ENCODE measurements around the gene ISYNA1. TPM values are rescaled to one million over a fixed set of nuclear protein-coding genes. Genes with fewer than 3 reads are reported as not detected.

ISYNA1 gene
- total and polyA plus RNA-seq, 11 donors, result 14.0 to 60.6 (median 24.0) TPM

DNA sequence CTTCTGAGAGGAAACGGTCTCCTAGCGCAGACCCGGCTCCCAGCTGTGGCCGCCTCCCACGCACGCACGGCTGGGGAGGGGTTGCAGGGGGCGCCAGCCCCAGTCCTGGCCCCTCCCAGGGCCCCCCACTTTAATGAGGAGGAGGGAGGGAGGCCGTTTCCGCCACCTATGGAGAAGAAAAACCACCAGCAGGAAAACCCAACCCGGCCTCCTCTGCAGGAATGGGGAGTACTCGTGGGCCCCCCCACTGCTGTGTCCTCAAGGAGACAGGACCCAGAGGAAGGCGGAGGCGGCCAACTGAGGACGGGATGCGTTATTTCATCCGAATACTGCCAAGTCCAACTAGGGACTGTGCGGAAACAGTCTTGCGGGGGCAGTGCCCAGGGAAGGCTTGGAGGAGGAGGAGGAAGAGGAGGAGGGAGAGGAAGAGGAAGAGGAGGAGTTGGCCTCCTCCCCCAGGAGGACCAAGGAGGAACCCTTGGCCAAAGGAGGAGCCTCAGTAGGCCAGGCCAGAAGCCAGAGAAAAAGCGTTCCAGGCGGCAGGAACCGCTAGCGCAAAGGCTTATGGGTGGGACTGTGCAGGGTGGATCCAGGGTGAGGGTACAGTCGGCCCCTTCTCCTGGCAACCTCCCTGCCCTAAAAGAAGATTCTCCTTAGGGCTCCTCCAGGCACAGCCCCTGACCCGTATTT lies 22.6 kb downstream of the ISYNA1 start:
- intact Hi-C loops (cut with DNase I), result loop anchor here in 3 of 10 donors (5.0 to 10.0 kb wide), 5 partner anchors 131 to 401 kb away; partner anchors contain the start of genes JUND (in 1 of the 3) and RAB3A (in 1 of the 3)
- Histone ChIP-seq H3K27ac (peak overlapping the region; percentile 89 to 100 (median 95)), H3K27me3 (peaks cover 0 to 22% (median 0%) of the 10 kb centered on the region in 9 donors), H3K4me1 (peaks cover 8 to 57% (median 43%) of the 10 kb centered on the region in 12 donors), H3K36me3 (no peaks in the 10 kb centered on the region), H3K9me3 (no peaks in the 10 kb centered on the region), H3K4me3 (peak overlapping the region in 11 of 12 donors; percentile 3 to 81 (median 40))
- ATAC-seq (peak; percentile 33 to 65 (median 50)), DNase-seq (peak; percentile 84 to 91 (median 90))
- TF ChIP-seq CTCF (IDR thresholded peaks at IDR 0.05) (peak in 1 of 12 donors; percentile 19), POLR2A (IDR thresholded peaks at IDR 0.05) (peak in 1 of 2 donors; percentile 67)
- WGBS, 4 donors, result 28 to 44% (median 43%) methylated on average over 25 of the region's 25 CpGs

DNA sequence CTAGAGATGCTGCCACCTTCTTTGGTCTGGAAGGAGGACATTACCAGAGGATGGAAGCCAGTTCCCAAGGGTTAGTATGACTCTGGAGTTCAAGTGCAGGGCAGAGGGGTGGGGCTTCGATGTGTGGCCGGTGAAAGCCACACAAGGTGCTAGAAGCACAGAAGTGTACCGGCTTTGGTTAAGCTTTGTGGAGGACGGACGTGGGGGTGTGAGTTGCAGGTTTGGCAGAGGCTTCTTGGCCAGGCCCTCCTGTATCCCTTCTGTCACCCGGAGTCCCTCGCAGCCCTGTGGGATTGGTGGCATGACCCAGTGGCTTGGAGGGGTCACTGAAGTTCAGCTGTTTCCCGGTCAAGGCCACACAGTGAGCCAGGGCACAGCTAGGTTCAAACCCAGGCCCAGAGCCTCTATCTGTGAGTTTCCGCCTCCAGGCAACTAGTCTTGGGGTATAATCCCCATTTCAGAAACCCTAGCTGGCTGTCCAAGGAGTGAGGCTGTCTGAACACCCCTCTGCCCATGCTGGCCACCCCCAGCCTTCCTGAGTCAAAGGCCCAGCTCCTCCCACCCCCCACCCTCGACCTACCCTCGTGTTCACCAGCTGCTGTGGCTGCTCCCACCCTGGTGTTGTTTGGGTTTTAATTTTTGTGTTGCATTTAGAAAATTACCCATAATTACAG lies 23.3 kb downstream of the ISYNA1 start:
- ATAC-seq (no peak), DNase-seq (peak in 4 of 5 donors; percentile 33 to 44 (median 42))
- TF ChIP-seq CTCF (IDR thresholded peaks at IDR 0.05), result no peak
- H3K27me3 ChIP-seq, result peaks cover 0 to 22% (median 0%) of the 10 kb centered on the region in 9 donors
- intact Hi-C loops (cut with DNase I), result loop anchor here in 8 of 10 donors (5.0 to 10.0 kb wide), 7 partner anchors 67 to 400 kb away; partner anchors contain the start of genes JUND (in 1 of the 8) and RAB3A (in 1 of the 8)
- no peaks in the 10 kb centered on the region for H3K36me3 ChIP-seq
- H3K4me3 ChIP-seq, result peak overlapping the region in 11 of 12 donors; percentile 3 to 81 (median 40)
- no peaks in the 10 kb centered on the region for H3K9me3 ChIP-seq
- WGBS, 4 donors, result 16 to 29% (median 21%) methylated on average over 10 to 11 of the region's 11 CpGs
- peaks cover 8 to 54% (median 43%) of the 10 kb centered on the region in 12 donors for H3K4me1 ChIP-seq
- H3K27ac ChIP-seq, result peak overlapping the region; percentile 89 to 100 (median 95)

GRCh38 chr19:18412610-18413239 lies 25.2 kb downstream of the ISYNA1 start:
- H3K4me1 ChIP-seq, result peaks cover 5 to 41% (median 32%) of the 10 kb centered on the region in 12 donors
- DNase-seq (no peak), ATAC-seq (no peak)
- H3K36me3 ChIP-seq, result no peaks in the 10 kb centered on the region
- H3K4me3 ChIP-seq, result no peak overlapping the region
- 77 to 83% (median 80%) methylated on average over 16 of the region's 16 CpGs for WGBS, 4 donors
- H3K27ac ChIP-seq, result no peak overlapping the region
- H3K27me3 ChIP-seq, result peaks cover 0 to 16% (median 0%) of the 10 kb centered on the region in 9 donors
- intact Hi-C loops (cut with DNase I), result loop anchor here in 9 of 10 donors (2.0 to 10.0 kb wide), 7 partner anchors 64 to 398 kb away; partner anchors contain the start of genes JUND (in 1 of the 9) and RAB3A (in 1 of the 9)
- no peaks in the 10 kb centered on the region for H3K9me3 ChIP-seq
- no peak for TF ChIP-seq POLR2A (IDR thresholded peaks at IDR 0.05)
- no peak for TF ChIP-seq CTCF (IDR thresholded peaks at IDR 0.05)

Data from heart left ventricle (tissue), 16 donors.